IMR-90 (cell line): Measurements from ENCODE around the gene IMMT. TPM values are rescaled to one million over a fixed set of nuclear protein-coding genes. Genes with fewer than 3 reads are reported as not detected.

Experiments used
- ATAC-seq: fragments of 200-7000 bp; cut with Tn5 transposase; 2 replicates; pipeline ENCODE4 v1.9.1; 2020; ENCODE audit warnings: low read depth, mild to moderate bottlenecking, moderate library complexity
- BruUV-seq: library from RNA; stranded (reverse); fragments of 400-500 nt; replicated peaks from 2 replicates; lab custom pipeline; 2021; lab: Mats Ljungman, UMichigan
- CTCF ChIA-PET: fragments of 300-600 bp; formaldehyde crosslinking; extraction: SDS; loops from one replicate; lab custom pipeline; 2021; ENCODE audit warnings: antibody characterized with exemption; lab: Yijun Ruan, JAX
- POLR2A ChIA-PET: fragments of 300-600 bp; sonication (Branson Sonifier 250); formaldehyde crosslinking; loops from one replicate; lab custom pipeline; 2022; ENCODE audit warnings: antibody characterized with exemption; ENCODE audit not compliant: unreplicated experiment; lab: Charles Lee
- DNase-seq: peaks from one replicate; pipeline ENCODE4 v3.0.0; 2013
- H2AFZ ChIP-seq: replicated peaks from 2 replicates; pipeline ENCODE3; 2013; ENCODE audit warnings: low read length, mild to moderate bottlenecking; ENCODE audit not compliant: poor library complexity
- H2AK5ac ChIP-seq: 2 replicates; pipeline ENCODE4 v1.6.1; 2013; ENCODE audit warnings: low read depth, low read length, inconsistent platforms
- H2AK9ac ChIP-seq: replicated peaks from 2 replicates; pipeline ENCODE3; 2013; ENCODE audit warnings: mild to moderate bottlenecking, low read depth, low read length, moderate library complexity; ENCODE audit not compliant: poor library complexity
- H2BK120ac ChIP-seq: 2 replicates; pipeline ENCODE4 v1.6.1; 2013; ENCODE audit warnings: low read depth, low read length, inconsistent platforms
- H2BK15ac ChIP-seq: 3 replicates; pipeline ENCODE4 v1.6.1; 2013; ENCODE audit warnings: low read depth, low read length, inconsistent platforms
- H2BK20ac ChIP-seq: 2 replicates; pipeline ENCODE4 v1.6.1; 2013; ENCODE audit warnings: low read depth, mild to moderate bottlenecking, inconsistent platforms, low read length, moderate library complexity
- H2BK5ac ChIP-seq: 2 replicates; pipeline ENCODE4 v1.6.1; 2013; ENCODE audit warnings: mild to moderate bottlenecking, low read depth, low read length, inconsistent platforms; ENCODE audit not compliant: poor library complexity, severe bottlenecking
- H3K14ac ChIP-seq: replicated peaks from 2 replicates; pipeline ENCODE4 v1.6.1; 2013; ENCODE audit warnings: low read depth, low read length, inconsistent platforms
- H3K18ac ChIP-seq: 2 replicates; pipeline ENCODE4 v1.6.1; 2013; ENCODE audit warnings: low read depth, low read length, control low read depth
- H3K23ac ChIP-seq: 2 replicates; pipeline ENCODE4 v1.6.1; 2013; ENCODE audit warnings: low read depth, low read length, inconsistent platforms
- H3K27ac ChIP-seq: 2 replicates; pipeline ENCODE4 v1.5.1; 2013; ENCODE audit warnings: mild to moderate bottlenecking, control low read depth, low read length; ENCODE audit not compliant: insufficient read depth
- H3K27me3 ChIP-seq: 2 replicates; pipeline ENCODE4 v1.6.1; 2013; ENCODE audit warnings: low read length; ENCODE audit not compliant: control insufficient read depth, insufficient read depth
- H3K36me3 ChIP-seq: 2 replicates; pipeline ENCODE4 v1.6.1; 2013; ENCODE audit warnings: low read length, mixed read lengths; ENCODE audit not compliant: control insufficient read depth, insufficient read depth
- H3K4ac ChIP-seq: 2 replicates; pipeline ENCODE4 v1.6.1; 2013; ENCODE audit warnings: low read depth, low read length, inconsistent platforms
- H3K4me1 ChIP-seq: 2 replicates; pipeline ENCODE4 v1.6.1; 2013; ENCODE audit warnings: low read length, mixed read lengths; ENCODE audit not compliant: control insufficient read depth, insufficient read depth
- H3K4me2 ChIP-seq: 2 replicates; pipeline ENCODE4 v1.6.1; 2013; ENCODE audit warnings: low read depth, mild to moderate bottlenecking, control low read depth, low read length, moderate library complexity
- H3K4me3 ChIP-seq: 2 replicates; pipeline ENCODE4 v1.5.1; 2013; ENCODE audit warnings: low read depth, mild to moderate bottlenecking, control low read depth, low read length, moderate library complexity; ENCODE audit not compliant: insufficient read depth
- H3K56ac ChIP-seq: 2 replicates; pipeline ENCODE4 v1.6.1; 2013; ENCODE audit warnings: low read length, inconsistent platforms; ENCODE audit not compliant: insufficient read depth; ENCODE audit errors: extremely low read depth
- H3K79me1 ChIP-seq, 2 experiments: 2 replicates each; pipeline ENCODE4 v1.6.1; 2013; ENCODE audit warnings: low read length in 2 of 2, inconsistent platforms in 1 of 2, low read depth in 1 of 2
- H3K9ac ChIP-seq: 2 replicates; pipeline ENCODE4 v1.6.1; 2013; ENCODE audit warnings: low read depth, low read length, control low read depth
- H3K9me1 ChIP-seq: 2 replicates; pipeline ENCODE4 v1.6.1; 2013; ENCODE audit warnings: low read length, inconsistent platforms; ENCODE audit not compliant: insufficient read depth
- H3K9me3 ChIP-seq: 2 replicates; pipeline ENCODE4 v1.6.1; 2013; ENCODE audit warnings: low read length; ENCODE audit not compliant: control insufficient read depth, insufficient read depth
- H4K20me1 ChIP-seq: 2 replicates; pipeline ENCODE4 v1.6.1; 2013; ENCODE audit warnings: low read length, inconsistent platforms; ENCODE audit not compliant: insufficient read depth
- H4K5ac ChIP-seq: 2 replicates; pipeline ENCODE4 v1.6.1; 2013; ENCODE audit warnings: mild to moderate bottlenecking, low read depth, low read length, control low read depth
- H4K8ac ChIP-seq, 2 experiments: 2 replicates each; pipeline ENCODE4 v1.6.1; 2013; ENCODE audit warnings: low read depth in 2 of 2, low read length in 2 of 2, control low read depth in 1 of 2, inconsistent platforms in 1 of 2
- H4K91ac ChIP-seq: 2 replicates; pipeline ENCODE4 v1.6.1; 2013; ENCODE audit warnings: low read depth, low read length, inconsistent platforms; ENCODE audit not compliant: insufficient read depth
- CEBPB ChIP-seq: IDR thresholded peaks from 2 replicates; pipeline ENCODE4 v1.6.1; 2012; ENCODE audit warnings: low read depth, low read length, improper control_type of control experiment
- MAFK ChIP-seq: IDR thresholded peaks from 2 replicates; pipeline ENCODE4 v1.6.1; 2012; ENCODE audit warnings: low read depth, low read length, improper control_type of control experiment
- MAZ ChIP-seq: IDR thresholded peaks from 2 replicates; pipeline ENCODE4 v1.6.1; 2012; ENCODE audit warnings: low read depth, mild to moderate bottlenecking, low read length, improper control_type of control experiment, moderate library complexity, borderline replicate concordance
- RCOR1 ChIP-seq: IDR thresholded peaks from 2 replicates; pipeline ENCODE4 v1.6.1; 2012; ENCODE audit warnings: mild to moderate bottlenecking, low read length, improper control_type of control experiment; ENCODE audit not compliant: insufficient replicate concordance
- RFX5 ChIP-seq: IDR thresholded peaks from 2 replicates; pipeline ENCODE4 v1.8.0; 2012; ENCODE audit warnings: low read depth, mild to moderate bottlenecking, low read length, moderate library complexity
- WGBS, 2 experiments: methylation state at CpG; one replicate each; pipeline versions ENCODE4 v1.1.5 to v1.1.7; 2013; ENCODE audit warnings: missing lambda C conversion rate in 2 of 2; ENCODE audit not compliant: insufficient read length in 1 of 2; ENCODE audit errors: extremely low coverage in 2 of 2; 5-methylcytosine and 5-hydroxymethylcytosine counted together
- dilution Hi-C: fragments of 300-500 bp; cut with HindIII; formaldehyde crosslinking; loops from one replicate; pipeline ENCODE4 v1.14.3; 2018; ENCODE audit warnings: low sequenced_read_pairs; ENCODE audit not compliant: unreplicated experiment
- in situ Hi-C: fragments of 300-500 bp; cut with MboI; formaldehyde crosslinking; loops from 3 replicates; pipeline ENCODE4 v1.14.3; 2019; ENCODE audit warnings: low sequenced_read_pairs, inconsistent platforms, mixed read lengths
- intact Hi-C: fragments of 100-400 bp; cut with micrococcal nuclease; formaldehyde crosslinking; loops from 2 replicates; pipeline ENCODE4 v1.10.0; 2022
- polyA plus RNA-seq, 3 experiments: library from polyadenylated mRNA; depleted of rRNA; stranded (reverse); fragments of >200 nt; gene quantifications; 2 replicates each; pipeline ENCODE4 v1.2.3, GENCODE V29; 2012; ENCODE audit warnings: low replicate concordance in 1 of 3
- total RNA-seq: library from RNA; depleted of rRNA; stranded (reverse); fragments of >200 nt; gene quantifications from 2 replicates; pipeline ENCODE4 v1.2.3, GENCODE V29; 2012
- TF ChIP-seq, protein P1 (sequence below): fragments of 150-350 bp; IDR thresholded peaks from 2 replicates; pipeline ENCODE4 v1.6.1; 2017; ENCODE audit warnings: mild to moderate bottlenecking, antibody characterized with exemption, low read length, low read depth
- TF ChIP-seq, protein P2 (sequence below): conservative IDR thresholded peaks from 2 replicates; pipeline ENCODE4 v1.5.1; 2012; ENCODE audit warnings: mild to moderate bottlenecking, low read depth, low read length, improper control_type of control experiment
- TF ChIP-seq, protein P3 (sequence below): fragments of 150-350 bp; IDR thresholded peaks from 2 replicates; pipeline ENCODE4 v1.6.1; 2016; ENCODE audit warnings: low read depth, mild to moderate bottlenecking, low read length, moderate library complexity, borderline replicate concordance

IMMT gene
- total and polyA plus RNA-seq, 2 of the 4 experiments (the other 2 are of a cell fraction) = 50.5 to 87.3 TPM

DNA sequence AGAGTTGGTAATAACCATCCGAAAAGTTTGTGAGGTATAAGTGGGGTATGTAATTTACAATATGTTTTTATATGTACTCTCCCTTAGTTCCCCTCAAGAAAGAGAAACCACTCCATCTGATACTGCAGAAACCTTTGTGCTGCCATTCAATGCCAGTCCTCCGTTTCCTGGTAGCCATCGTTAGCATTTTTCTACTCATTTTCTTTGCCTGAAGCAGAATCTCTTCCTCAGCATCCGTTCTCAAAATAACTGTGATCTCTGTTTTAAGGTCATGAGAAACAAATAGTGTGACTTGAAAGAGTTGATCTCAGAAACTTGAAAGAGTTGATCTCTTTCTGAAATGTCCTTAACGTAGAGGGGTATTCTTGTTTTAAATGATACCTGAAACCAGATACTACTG lies 88.2 kb downstream of the IMMT start:
- peaks cover 7% of the 10 kb centered on the region for H3K36me3 ChIP-seq
- no peak overlapping the region for H2AFZ ChIP-seq
- H3K4me1 ChIP-seq = peaks cover 2% of the 10 kb centered on the region; the same call in 1 of the 2 replicates
- DNase-seq (no peak), ATAC-seq (no peak)
- ChIA-PET POLR2A (no interaction called here), CTCF (no interaction called here)
- no peak overlapping the region for H3K27ac ChIP-seq
- no peak overlapping the region for H2BK20ac ChIP-seq
- H2BK15ac ChIP-seq = no peak overlapping the region
- H3K27me3 ChIP-seq = no peaks in the 10 kb centered on the region
- H4K8ac ChIP-seq = peak overlapping the region; percentile 26 to 79; a peak in 2 of 4 replicates
- H2BK120ac ChIP-seq = no peak overlapping the region
- H2AK5ac ChIP-seq = no peak overlapping the region
- H3K79me1 ChIP-seq = peaks cover 13 to 53% of the 10 kb centered on the region in 2 experiments
- no peak overlapping the region for H2BK5ac ChIP-seq
- H3K9me3 ChIP-seq = no peaks in the 10 kb centered on the region
- H3K4me2 ChIP-seq = peak overlapping the region; percentile 91
- no peak overlapping the region for H3K23ac ChIP-seq
- H3K9ac ChIP-seq = peak overlapping the region; percentile 93; the same call in 1 of the 2 replicates
- H3K56ac ChIP-seq = no peak overlapping the region
- H3K18ac ChIP-seq = no peak overlapping the region
- H3K14ac ChIP-seq = no peak overlapping the region
- 20% methylated on average over 1 of the region's 5 CpGs; no CpG with 5 or more reads in 1 of the 2 experiments for WGBS, 2 experiments
- intact Hi-C loops = no loop called here
- no peak overlapping the region for H4K5ac ChIP-seq
- TF ChIP-seq, protein P1, sequence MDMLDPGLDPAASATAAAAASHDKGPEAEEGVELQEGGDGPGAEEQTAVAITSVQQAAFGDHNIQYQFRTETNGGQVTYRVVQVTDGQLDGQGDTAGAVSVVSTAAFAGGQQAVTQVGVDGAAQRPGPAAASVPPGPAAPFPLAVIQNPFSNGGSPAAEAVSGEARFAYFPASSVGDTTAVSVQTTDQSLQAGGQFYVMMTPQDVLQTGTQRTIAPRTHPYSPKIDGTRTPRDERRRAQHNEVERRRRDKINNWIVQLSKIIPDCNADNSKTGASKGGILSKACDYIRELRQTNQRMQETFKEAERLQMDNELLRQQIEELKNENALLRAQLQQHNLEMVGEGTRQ = no peak
- TF ChIP-seq, protein P2, sequence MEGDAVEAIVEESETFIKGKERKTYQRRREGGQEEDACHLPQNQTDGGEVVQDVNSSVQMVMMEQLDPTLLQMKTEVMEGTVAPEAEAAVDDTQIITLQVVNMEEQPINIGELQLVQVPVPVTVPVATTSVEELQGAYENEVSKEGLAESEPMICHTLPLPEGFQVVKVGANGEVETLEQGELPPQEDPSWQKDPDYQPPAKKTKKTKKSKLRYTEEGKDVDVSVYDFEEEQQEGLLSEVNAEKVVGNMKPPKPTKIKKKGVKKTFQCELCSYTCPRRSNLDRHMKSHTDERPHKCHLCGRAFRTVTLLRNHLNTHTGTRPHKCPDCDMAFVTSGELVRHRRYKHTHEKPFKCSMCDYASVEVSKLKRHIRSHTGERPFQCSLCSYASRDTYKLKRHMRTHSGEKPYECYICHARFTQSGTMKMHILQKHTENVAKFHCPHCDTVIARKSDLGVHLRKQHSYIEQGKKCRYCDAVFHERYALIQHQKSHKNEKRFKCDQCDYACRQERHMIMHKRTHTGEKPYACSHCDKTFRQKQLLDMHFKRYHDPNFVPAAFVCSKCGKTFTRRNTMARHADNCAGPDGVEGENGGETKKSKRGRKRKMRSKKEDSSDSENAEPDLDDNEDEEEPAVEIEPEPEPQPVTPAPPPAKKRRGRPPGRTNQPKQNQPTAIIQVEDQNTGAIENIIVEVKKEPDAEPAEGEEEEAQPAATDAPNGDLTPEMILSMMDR = no peak
- TF ChIP-seq RCOR1 (no peak), RFX5 (no peak), MAFK (no peak), CEBPB (no peak), MAZ (no peak)
- TF ChIP-seq, protein P3, sequence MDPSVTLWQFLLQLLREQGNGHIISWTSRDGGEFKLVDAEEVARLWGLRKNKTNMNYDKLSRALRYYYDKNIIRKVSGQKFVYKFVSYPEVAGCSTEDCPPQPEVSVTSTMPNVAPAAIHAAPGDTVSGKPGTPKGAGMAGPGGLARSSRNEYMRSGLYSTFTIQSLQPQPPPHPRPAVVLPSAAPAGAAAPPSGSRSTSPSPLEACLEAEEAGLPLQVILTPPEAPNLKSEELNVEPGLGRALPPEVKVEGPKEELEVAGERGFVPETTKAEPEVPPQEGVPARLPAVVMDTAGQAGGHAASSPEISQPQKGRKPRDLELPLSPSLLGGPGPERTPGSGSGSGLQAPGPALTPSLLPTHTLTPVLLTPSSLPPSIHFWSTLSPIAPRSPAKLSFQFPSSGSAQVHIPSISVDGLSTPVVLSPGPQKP = no peak
- H3K4me3 ChIP-seq = peak overlapping the region; percentile 71
- H3K9me1 ChIP-seq = no peaks in the 10 kb centered on the region
- peaks cover 11% of the 10 kb centered on the region for H4K20me1 ChIP-seq
- no peak overlapping the region for H2AK9ac ChIP-seq
- H3K4ac ChIP-seq = no peak overlapping the region
- H4K91ac ChIP-seq = no peak overlapping the region
- in situ Hi-C loops = no loop called here
- TSS peak; percentile 75 for BruUV-seq
- dilution Hi-C loops = no loop called here
